BJ (cell line): ENCODE data around the gene DNAI2. TPM values are rescaled to one million over a fixed set of nuclear protein-coding genes. Genes with fewer than 3 reads are reported as not detected.

Source experiments
- CTCF ChIA-PET: fragments of 350-600 bp; formaldehyde crosslinking; extraction: SDS; loops from one replicate; lab custom pipeline; 2021; ENCODE audit warnings: antibody characterized with exemption, inconsistent platforms; lab: Yijun Ruan, JAX
- POLR2A ChIA-PET: fragments of 300-600 bp; sonication (Branson Sonifier 250); formaldehyde crosslinking; extraction: SDS; loops from one replicate; lab custom pipeline; 2021; ENCODE audit warnings: antibody characterized with exemption; lab: Charles Lee
- DNase-seq: peaks from one replicate; pipeline ENCODE4 v3.0.0-alpha.2; 2011; ENCODE audit warnings: low read depth
- H3K27me3 ChIP-seq: 2 replicates; pipeline ENCODE4 v1.6.0; 2011; ENCODE audit warnings: low read length; ENCODE audit not compliant: control insufficient read depth, insufficient read depth
- H3K36me3 ChIP-seq: 2 replicates; pipeline ENCODE4 v1.5.1; 2011; ENCODE audit warnings: low read length; ENCODE audit not compliant: control insufficient read depth, insufficient read depth
- H3K4me3 ChIP-seq: 2 replicates; pipeline ENCODE4 v1.5.1; 2011; ENCODE audit warnings: low read depth, mild to moderate bottlenecking, control low read depth, low read length
- polyA plus RNA-seq: library from polyadenylated mRNA; depleted of rRNA; stranded (reverse); fragments of >200 nt; gene quantifications from 2 replicates; pipeline ENCODE4 v1.2.3, GENCODE V29; 2011
- TF ChIP-seq, protein P1 (sequence below): IDR thresholded peaks from 2 replicates; pipeline ENCODE4 v1.5.1; 2011; ENCODE audit warnings: low read depth, mild to moderate bottlenecking, control low read depth, inconsistent platforms, low read length, moderate library complexity; ENCODE audit not compliant: insufficient read depth

Gene DNAI2
- polyA plus RNA-seq, 1 experiment = not detected

DNA sequence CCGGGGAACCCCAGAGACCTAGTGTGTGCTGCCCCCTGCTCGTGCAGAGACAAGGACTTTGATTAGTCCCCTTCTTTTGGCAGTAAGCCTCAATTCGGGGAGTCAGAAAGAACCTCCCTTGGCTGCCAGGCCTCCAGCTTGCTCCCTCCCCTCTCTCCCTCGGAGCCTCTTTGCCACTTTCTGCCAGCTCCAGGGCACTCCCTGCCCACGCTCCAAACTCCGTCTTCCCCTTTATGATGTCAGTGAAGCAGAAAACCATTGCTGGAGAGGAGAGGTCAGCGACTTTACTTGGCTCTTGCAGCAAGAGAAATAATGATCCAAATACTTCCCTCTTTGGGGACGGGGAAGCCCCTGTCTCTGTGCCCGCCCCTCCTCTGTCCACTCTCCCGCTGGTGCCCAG is 32.6 kb upstream of the DNAI2 start:
- TF ChIP-seq, protein P1, sequence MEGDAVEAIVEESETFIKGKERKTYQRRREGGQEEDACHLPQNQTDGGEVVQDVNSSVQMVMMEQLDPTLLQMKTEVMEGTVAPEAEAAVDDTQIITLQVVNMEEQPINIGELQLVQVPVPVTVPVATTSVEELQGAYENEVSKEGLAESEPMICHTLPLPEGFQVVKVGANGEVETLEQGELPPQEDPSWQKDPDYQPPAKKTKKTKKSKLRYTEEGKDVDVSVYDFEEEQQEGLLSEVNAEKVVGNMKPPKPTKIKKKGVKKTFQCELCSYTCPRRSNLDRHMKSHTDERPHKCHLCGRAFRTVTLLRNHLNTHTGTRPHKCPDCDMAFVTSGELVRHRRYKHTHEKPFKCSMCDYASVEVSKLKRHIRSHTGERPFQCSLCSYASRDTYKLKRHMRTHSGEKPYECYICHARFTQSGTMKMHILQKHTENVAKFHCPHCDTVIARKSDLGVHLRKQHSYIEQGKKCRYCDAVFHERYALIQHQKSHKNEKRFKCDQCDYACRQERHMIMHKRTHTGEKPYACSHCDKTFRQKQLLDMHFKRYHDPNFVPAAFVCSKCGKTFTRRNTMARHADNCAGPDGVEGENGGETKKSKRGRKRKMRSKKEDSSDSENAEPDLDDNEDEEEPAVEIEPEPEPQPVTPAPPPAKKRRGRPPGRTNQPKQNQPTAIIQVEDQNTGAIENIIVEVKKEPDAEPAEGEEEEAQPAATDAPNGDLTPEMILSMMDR = no peak
- Histone ChIP-seq H3K36me3 (no peaks in the 10 kb centered on the region), H3K4me3 (no peak overlapping the region), H3K27me3 (no peaks in the 10 kb centered on the region)
- no peak for DNase-seq
- CTCF ChIA-PET = interaction anchor here (1.1 kb wide), 1 partner anchor 10 kb away, joined by 3 read pairs; no protein-coding TSS in a partner anchor
- POLR2A ChIA-PET = no interaction called here

DNA sequence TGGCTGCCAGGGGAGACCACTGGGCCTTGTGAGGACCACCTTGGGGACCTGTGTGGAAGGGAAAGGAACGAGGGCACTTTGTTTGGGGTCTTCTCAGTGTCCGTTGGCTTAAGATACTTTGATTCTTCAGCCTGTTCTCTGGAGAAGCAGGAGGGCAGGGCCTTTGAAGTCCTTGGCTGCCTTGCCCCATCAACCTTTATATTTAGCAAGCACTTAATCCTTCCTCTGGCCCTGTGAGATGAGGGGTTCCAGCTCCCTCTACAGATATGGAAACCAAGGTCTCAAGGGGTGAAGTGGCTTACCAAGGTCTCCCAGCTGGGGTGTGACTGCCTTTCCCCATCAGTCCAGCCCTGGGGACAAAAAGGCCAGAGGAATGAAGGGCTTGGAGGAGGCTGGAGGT is 32.2 kb upstream of the DNAI2 start:
- Histone ChIP-seq H3K27me3 (no peaks in the 10 kb centered on the region), H3K36me3 (no peaks in the 10 kb centered on the region), H3K4me3 (no peak overlapping the region)
- no peak for DNase-seq
- CTCF ChIA-PET = interaction anchor here (1.1 kb wide), 1 partner anchor 10 kb away, joined by 3 read pairs; no protein-coding TSS in a partner anchor
- TF ChIP-seq, protein P1 = no peak
- POLR2A ChIA-PET = no interaction called here

DNA sequence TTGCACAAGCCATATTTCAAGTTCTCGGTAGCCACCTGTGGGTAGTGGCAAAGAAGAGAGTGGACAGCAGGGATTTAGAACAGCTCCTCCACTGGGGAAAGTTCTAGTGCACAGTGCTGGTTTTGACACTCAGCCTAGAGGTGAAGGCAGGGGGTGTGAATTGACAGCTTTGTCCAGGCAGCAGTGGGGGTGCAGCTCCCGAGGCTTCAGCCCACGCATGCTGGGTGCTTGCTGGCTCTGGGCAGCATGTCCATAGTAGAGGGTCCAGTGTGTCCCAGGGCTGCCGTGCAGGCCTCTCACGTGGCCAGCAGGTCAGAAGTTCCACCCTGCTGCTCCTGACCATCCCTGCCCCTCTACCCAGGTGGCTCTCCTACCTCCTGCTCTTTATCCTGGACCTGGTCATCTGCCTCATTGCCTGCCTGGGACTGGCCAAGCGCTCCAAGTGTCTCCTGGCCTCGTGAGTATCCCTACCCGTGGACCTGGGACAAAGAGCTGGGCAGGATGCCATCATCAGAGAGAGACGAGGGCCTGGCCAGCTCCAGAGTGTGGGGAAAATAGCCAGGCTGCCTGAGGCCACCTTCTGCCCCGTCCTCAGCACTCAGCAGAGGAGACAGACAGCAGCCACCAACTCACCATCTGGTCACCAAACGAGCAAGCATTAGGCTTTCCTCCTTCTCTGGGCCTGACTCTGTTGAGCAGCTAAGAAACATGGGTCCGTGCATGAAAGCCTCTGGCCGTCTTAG is 30.9 kb upstream of the DNAI2 start:
- H3K27me3 ChIP-seq = no peaks in the 10 kb centered on the region
- CTCF ChIA-PET = no interaction called here

DNA sequence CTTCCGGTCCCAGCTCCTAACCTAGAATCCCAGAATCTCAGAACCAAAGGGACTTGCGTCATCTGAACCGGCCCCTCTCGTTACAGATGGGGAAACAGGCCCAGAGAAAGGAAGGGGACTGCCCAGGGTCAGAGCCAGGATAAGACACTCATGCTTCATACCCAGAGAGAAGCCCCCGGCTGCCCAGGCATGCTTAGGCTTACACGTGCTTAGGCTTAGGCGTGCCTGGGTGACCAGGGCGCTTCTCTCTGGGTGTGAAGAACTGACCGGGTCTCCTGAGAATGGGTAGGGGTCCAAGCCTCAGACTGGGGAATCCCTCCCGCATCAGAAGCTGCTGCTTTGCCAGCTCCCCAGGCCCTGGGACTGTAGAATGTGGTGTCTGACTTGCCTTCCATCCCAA is 29.9 kb upstream of the DNAI2 start:
- ChIA-PET POLR2A (no interaction called here), CTCF (no interaction called here)
- H3K4me3 ChIP-seq = no peak overlapping the region
- TF ChIP-seq, protein P1 = no peak
- H3K27me3 ChIP-seq = no peaks in the 10 kb centered on the region
- DNase-seq = no peak
- H3K36me3 ChIP-seq = no peaks in the 10 kb centered on the region

More for the DNA sequence above, 30.9 kb upstream of the DNAI2 start:
- Histone ChIP-seq H3K4me3 (no peak overlapping the region), H3K36me3 (no peaks in the 10 kb centered on the region)
- DNase-seq = no peak
- TF ChIP-seq, protein P1 = no peak
- POLR2A ChIA-PET = no interaction called here

DNA sequence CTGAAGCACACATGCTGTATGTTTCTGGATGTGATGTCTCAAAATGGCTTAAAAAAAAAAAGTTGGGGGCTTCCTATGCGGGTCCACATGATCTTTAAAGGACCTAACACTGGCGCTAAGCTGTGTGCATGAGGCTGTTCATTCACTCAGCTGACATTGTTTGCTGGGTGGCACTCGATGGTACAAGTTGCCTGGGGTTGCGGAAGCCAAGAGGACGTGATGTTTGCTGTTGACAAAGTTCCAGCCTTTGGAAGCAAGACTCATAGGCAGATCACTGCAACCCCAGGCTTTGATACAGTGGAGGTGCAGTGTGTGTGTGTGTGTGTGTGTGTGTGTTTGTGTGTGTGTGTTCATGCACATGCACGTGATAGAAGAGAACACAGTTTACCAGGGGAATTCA is 29.5 kb upstream of the DNAI2 start:
- Histone ChIP-seq H3K27me3 (no peaks in the 10 kb centered on the region), H3K36me3 (no peaks in the 10 kb centered on the region), H3K4me3 (no peak overlapping the region)
- TF ChIP-seq, protein P1 = no peak
- ChIA-PET CTCF (no interaction called here), POLR2A (no interaction called here)
- no peak for DNase-seq
